ENCODE results near the gene STK11. TPM values are rescaled to one million over a fixed set of nuclear protein-coding genes. Genes with fewer than 3 reads are reported as not detected.

Gene STK11
- total and polyA plus RNA-seq, 2 of the 4 experiments (the other 2 are of a cell fraction), result 39.3 to 42.8 TPM

- H3K14ac ChIP-seq (replicated peaks; ENCODE audit: low read depth, low read length), result no peak overlapping the region
- H3K56ac ChIP-seq (ENCODE audit: extremely low read depth, insufficient read depth, low read length), result no peak overlapping the region
- dilution Hi-C loops (cut with HindIII; ENCODE audit: low sequenced_read_pairs, unreplicated experiment) (no loop called here), intact Hi-C loops (cut with micrococcal nuclease) (loop anchor here (2.0 kb wide), 1 partner anchor 46 kb away; no protein-coding TSS in a partner anchor), in situ Hi-C loops (cut with MboI; ENCODE audit: low sequenced_read_pairs) (no loop called here)
- no peak overlapping the region for H4K8ac ChIP-seq (ENCODE audit: low read depth in 2 of 2, low read length in 2 of 2)
- DNase-seq (peak; percentile 54), ATAC-seq (ENCODE audit: low read depth) (peak; percentile 76)
- no peaks in the 10 kb centered on the region for H3K9me3 ChIP-seq (ENCODE audit: control insufficient read depth, insufficient read depth, low read length)
- no peaks in the 10 kb centered on the region for H3K4me1 ChIP-seq (ENCODE audit: control insufficient read depth, insufficient read depth, low read length)
- peaks cover 18 to 58% of the 10 kb centered on the region in 2 experiments; a peak in 3 of 4 replicates for H3K79me1 ChIP-seq (ENCODE audit: low read depth in 1 of 2, low read length in 2 of 2)
- no TSS peak for BruUV-seq (replicated peaks)
- H3K36me3 ChIP-seq (ENCODE audit: control insufficient read depth, insufficient read depth, low read length), result peaks cover 43% of the 10 kb centered on the region
- H3K27me3 ChIP-seq (ENCODE audit: control insufficient read depth, insufficient read depth, low read length), result no peaks in the 10 kb centered on the region
- no peak overlapping the region for H3K9ac ChIP-seq (ENCODE audit: low read depth, low read length)
- no peaks in the 10 kb centered on the region for H3K9me1 ChIP-seq (ENCODE audit: insufficient read depth, low read length)
- H2AK5ac ChIP-seq (ENCODE audit: low read depth, low read length), result no peak overlapping the region
- no peak overlapping the region for H2BK15ac ChIP-seq (ENCODE audit: low read depth, low read length)
- no peak overlapping the region for H2BK5ac ChIP-seq (ENCODE audit: low read depth, low read length, poor library complexity, severe bottlenecking)
- TF ChIP-seq MXI1 (IDR thresholded peaks at IDR 0.05; ENCODE audit: borderline replicate concordance, low read depth, low read length) (no peak), RAD21 (IDR thresholded peaks at IDR 0.05; ENCODE audit: low read length) (peak; percentile 55), ELK1 (IDR thresholded peaks at IDR 0.05; ENCODE audit: borderline replicate concordance, low read depth, low read length) (no peak), POLR2A (IDR thresholded peaks at IDR 0.05; ENCODE audit: low read depth, low read length) (no peak; the same call in 1 of the 2 replicates), MAFK (IDR thresholded peaks at IDR 0.05; ENCODE audit: low read depth, low read length) (no peak), CHD1 (IDR thresholded peaks at IDR 0.05; ENCODE audit: low read depth, low read length) (no peak), CTCF (conservative IDR thresholded peaks at IDR 0.05; ENCODE audit: low read depth, low read length) (peak; percentile 62), SMC3 (IDR thresholded peaks at IDR 0.05; ENCODE audit: low read depth, low read length) (peak; percentile 43), NFE2L2 (IDR thresholded peaks at IDR 0.05; ENCODE audit: low read depth, low read length) (no peak)
- H2BK20ac ChIP-seq (ENCODE audit: low read depth, low read length), result no peak overlapping the region
- CTCF ChIA-PET, result interaction anchor here (0.6 kb wide), 2 partner anchors 50 to 144 kb away, joined by 3 to 4 read pairs; no protein-coding TSS in a partner anchor
- peak overlapping the region; percentile 14 for H2AFZ ChIP-seq (replicated peaks; ENCODE audit: low read length, poor library complexity)
- H3K4ac ChIP-seq (ENCODE audit: low read depth, low read length), result no peak overlapping the region
- H2AK9ac ChIP-seq (replicated peaks; ENCODE audit: low read depth, low read length, poor library complexity), result peak overlapping the region; percentile 37
- POLR2A ChIA-PET (ENCODE audit: unreplicated experiment), result no interaction called here
- H2BK120ac ChIP-seq (ENCODE audit: low read depth, low read length), result no peak overlapping the region
- no peak overlapping the region for H4K91ac ChIP-seq (ENCODE audit: insufficient read depth, low read depth, low read length)
- no peak overlapping the region for H3K27ac ChIP-seq (ENCODE audit: insufficient read depth, low read length)
- no peak overlapping the region for H3K23ac ChIP-seq (ENCODE audit: low read depth, low read length)
- WGBS, 2 experiments (ENCODE audit: extremely low coverage in 2 of 2, insufficient read length in 1 of 2), result 74% methylated on average over 4 of the region's 38 CpGs; no CpG with 5 or more reads in 1 of the 2 experiments
- H3K18ac ChIP-seq (ENCODE audit: low read depth, low read length), result no peak overlapping the region
- H3K4me3 ChIP-seq (ENCODE audit: insufficient read depth, low read depth, low read length), result no peak overlapping the region
- peaks cover 42% of the 10 kb centered on the region for H4K20me1 ChIP-seq (ENCODE audit: insufficient read depth, low read length)
- no peak overlapping the region for H4K5ac ChIP-seq (ENCODE audit: low read depth, low read length)
- no peak overlapping the region for H3K4me2 ChIP-seq (ENCODE audit: low read depth, low read length)
These were observed 15.7 kb downstream of the STK11 start for GRCh38 chr19:1220976-1221903.

Data from IMR-90 (cell line).